AG04449 (cell line): ENCODE data around the gene EPB41.
A peak's percentile ranks its signal among the peaks of the same experiment; 100 is the strongest.
"Not testable (repeated sequence)": the region's sequence is repeated elsewhere in the genome, so short reads cannot be mapped to it uniquely, and the experiment has no call there.

ENCODE experiments used
- CTCF ChIA-PET: fragments of 350-600 bp; formaldehyde crosslinking; extraction: SDS; loops from one replicate; lab custom pipeline; 2021; ENCODE audit warnings: antibody characterized with exemption; lab: Yijun Ruan, JAX
- POLR2A ChIA-PET: fragments of 400-600, 350-600 bp; formaldehyde crosslinking; extraction: SDS; loops from one replicate; lab custom pipeline; 2020; ENCODE audit warnings: antibody characterized with exemption, inconsistent platforms; lab: Yijun Ruan, JAX
- DNase-seq: peaks from one replicate; pipeline ENCODE4 v3.0.0-alpha.2; 2010; ENCODE audit warnings: low read depth, low spot score
- H3K4me3 ChIP-seq: 2 replicates; pipeline ENCODE4 v1.5.1; 2011; ENCODE audit warnings: low read depth, mild to moderate bottlenecking, control low read depth, low read length
- CTCF ChIP-seq: IDR thresholded peaks from one replicate; pipeline ENCODE4 v1.5.1; 2011; ENCODE audit warnings: mild to moderate bottlenecking, moderate library complexity, low read length, control low read depth, inconsistent platforms; ENCODE audit not compliant: insufficient read depth; ENCODE audit errors: missing control alignments

EPB41 gene

GRCh38 chr1:28956038-28956464 lies 41.7 kb downstream of the EPB41 start:
- ChIA-PET POLR2A (no interaction called here), CTCF (interaction anchor here (0.8 to 2.1 kb wide), 2 partner anchors 14 to 78 kb away, joined by 3 to 7 read pairs; no protein-coding TSS in a partner anchor)
- no peak overlapping the region for H3K4me3 ChIP-seq
- TF ChIP-seq CTCF, result no peak
- no peak for DNase-seq

GRCh38 chr1:28962114-28962831 lies 47.9 kb downstream of the EPB41 start:
- POLR2A ChIA-PET, CTCF ChIA-PET, DNase-seq, H3K4me3 ChIP-seq: not testable (repeated sequence)

GRCh38 chr1:28965271-28965870 lies 51.0 kb downstream of the EPB41 start:
- H3K4me3 ChIP-seq, result no peak overlapping the region
- CTCF ChIA-PET, result no interaction called here
- DNase-seq, result no peak
- POLR2A ChIA-PET, result no interaction called here
- TF ChIP-seq CTCF, result no peak

- POLR2A ChIA-PET, result no interaction called here
- H3K4me3 ChIP-seq, result no peak overlapping the region
- no peak for TF ChIP-seq CTCF
- DNase-seq, result no peak
- CTCF ChIA-PET, result no interaction called here
Observed at GRCh38 chr1:28966617-28967016, 52.2 kb downstream of the EPB41 start.

GRCh38 chr1:28971980-28972771 lies 57.8 kb downstream of the EPB41 start:
- peak; percentile 90 for DNase-seq
- POLR2A ChIA-PET, result interaction anchor here (1.0 to 1.2 kb wide), 2 partner anchors 70 to 84 kb away, joined by 3 to 4 read pairs; no protein-coding TSS in a partner anchor

More at GRCh38 chr1:28971980-28972771, 57.8 kb downstream of the EPB41 start:
- CTCF ChIA-PET, result interaction anchor here (1.2 to 2.4 kb wide), 4 partner anchors 10 to 230 kb away, joined by 4 to 15 read pairs (median 6); no protein-coding TSS in a partner anchor
- no peak for TF ChIP-seq CTCF
- H3K4me3 ChIP-seq, result no peak overlapping the region
